WI38 (cell line): ENCODE data around the gene TCEANC2.
"Not testable (repeated sequence)": the region's sequence is repeated elsewhere in the genome, so short reads cannot be mapped to it uniquely, and the experiment has no call there.

Experiments
- H3K4me3 ChIP-seq: 2 replicates; pipeline ENCODE4 v1.5.1; 2011; ENCODE audit warnings: low read depth, mild to moderate bottlenecking, control low read depth, low read length
- TF ChIP-seq, protein P1 (sequence below): IDR thresholded peaks from 2 replicates; pipeline ENCODE4 v1.5.1; 2012; ENCODE audit warnings: low read depth, mild to moderate bottlenecking, control low read depth, low read length

TCEANC2 gene

DNA sequence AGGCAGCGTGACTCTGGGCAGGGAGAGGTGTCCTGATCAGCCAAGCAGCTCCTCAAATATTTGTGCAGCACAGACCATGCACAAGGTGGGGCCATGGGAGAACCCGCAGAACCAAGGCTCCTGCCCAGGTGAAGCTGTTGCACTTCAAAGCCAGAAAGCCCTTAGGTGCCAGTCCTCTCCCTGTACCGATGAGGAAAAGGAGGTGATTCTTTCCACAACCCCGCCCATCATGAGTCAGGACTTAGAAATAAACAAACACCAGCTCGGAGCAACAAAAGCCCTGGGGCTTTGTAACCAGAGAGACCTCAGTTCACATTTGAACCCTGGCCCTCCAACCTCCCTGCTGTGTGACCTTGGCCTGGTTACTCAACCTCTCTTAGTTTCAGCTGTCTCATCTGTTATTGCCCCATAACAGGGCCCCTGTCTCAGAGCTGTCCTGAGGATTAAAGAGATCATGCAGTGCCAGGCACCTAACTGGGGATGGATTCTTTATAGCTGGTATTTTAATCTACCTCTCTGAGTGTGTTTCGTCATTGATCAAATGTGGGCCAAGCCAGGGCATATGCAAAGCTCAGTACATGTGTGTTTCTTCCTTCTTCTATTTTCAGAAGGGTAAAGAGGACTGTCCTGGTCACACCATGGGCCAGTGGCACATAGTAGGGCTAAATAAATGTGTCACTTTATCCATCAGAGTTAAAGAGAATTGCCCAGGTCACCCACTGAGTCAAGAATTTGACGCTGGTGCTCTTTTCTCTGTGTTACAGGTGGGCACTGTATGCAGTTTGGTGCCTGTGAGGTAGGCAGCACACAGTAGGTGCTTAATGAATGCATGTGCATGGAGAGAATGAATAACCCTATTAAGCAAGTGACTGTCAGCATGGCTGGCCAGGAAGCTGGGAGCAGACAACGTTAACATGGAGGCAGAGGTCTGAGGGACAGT, 36.8 kb upstream of the TCEANC2 start:
- TF ChIP-seq, protein P1, sequence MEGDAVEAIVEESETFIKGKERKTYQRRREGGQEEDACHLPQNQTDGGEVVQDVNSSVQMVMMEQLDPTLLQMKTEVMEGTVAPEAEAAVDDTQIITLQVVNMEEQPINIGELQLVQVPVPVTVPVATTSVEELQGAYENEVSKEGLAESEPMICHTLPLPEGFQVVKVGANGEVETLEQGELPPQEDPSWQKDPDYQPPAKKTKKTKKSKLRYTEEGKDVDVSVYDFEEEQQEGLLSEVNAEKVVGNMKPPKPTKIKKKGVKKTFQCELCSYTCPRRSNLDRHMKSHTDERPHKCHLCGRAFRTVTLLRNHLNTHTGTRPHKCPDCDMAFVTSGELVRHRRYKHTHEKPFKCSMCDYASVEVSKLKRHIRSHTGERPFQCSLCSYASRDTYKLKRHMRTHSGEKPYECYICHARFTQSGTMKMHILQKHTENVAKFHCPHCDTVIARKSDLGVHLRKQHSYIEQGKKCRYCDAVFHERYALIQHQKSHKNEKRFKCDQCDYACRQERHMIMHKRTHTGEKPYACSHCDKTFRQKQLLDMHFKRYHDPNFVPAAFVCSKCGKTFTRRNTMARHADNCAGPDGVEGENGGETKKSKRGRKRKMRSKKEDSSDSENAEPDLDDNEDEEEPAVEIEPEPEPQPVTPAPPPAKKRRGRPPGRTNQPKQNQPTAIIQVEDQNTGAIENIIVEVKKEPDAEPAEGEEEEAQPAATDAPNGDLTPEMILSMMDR: no peak
- no peak overlapping the region for H3K4me3 ChIP-seq

DNA sequence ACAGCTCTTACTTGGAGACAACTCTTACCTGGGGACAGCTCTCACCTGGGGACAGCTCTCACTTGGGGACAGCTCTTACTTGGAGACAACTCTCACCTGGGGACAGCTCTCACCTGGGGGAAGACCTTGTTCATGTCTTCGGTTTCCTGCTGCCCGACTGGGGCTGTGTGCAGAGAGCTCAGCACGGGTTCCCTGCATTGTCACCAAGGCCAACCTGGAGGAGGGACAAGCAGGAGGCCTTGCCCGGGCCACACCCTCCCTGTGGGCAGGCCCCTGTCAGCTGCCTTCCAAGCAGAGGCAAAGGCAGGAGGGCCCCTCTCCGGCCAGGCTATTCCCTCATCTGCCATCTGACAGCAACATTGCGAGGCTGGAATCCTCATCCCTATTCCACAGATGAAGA, 35.4 kb upstream of the TCEANC2 start, which contains the start of gene LDLRAD1:
Gene LDLRAD1 (minus strand): TSS at position 208 of the 400 bp plus-strand sequence. CDS start 74 bp downstream, at position 134.
- TF ChIP-seq, protein P1: no peak
- H3K4me3 ChIP-seq: no peak within 1 kb of the TSS

DNA sequence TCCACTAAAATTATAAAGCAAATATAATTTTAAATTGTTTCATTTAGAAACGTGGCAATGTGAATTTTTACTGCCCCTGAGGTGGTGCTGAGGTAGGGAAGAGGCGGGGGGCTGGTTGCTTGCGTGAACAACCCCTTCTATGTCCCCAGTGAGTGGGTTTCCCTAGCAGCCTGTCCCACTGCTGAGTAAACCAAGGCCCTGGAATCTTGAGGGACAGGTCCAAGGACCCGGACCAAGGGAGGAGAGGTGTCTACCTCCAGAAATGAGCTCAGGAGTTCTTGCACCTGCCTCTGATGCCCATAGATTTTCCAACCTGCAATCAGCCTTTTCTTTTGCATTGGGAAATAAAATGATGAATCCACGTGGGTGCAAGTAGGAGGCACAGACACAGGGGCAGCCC, 34.8 kb upstream of the TCEANC2 start:
- no peak overlapping the region for H3K4me3 ChIP-seq
- TF ChIP-seq, protein P1: no peak

DNA sequence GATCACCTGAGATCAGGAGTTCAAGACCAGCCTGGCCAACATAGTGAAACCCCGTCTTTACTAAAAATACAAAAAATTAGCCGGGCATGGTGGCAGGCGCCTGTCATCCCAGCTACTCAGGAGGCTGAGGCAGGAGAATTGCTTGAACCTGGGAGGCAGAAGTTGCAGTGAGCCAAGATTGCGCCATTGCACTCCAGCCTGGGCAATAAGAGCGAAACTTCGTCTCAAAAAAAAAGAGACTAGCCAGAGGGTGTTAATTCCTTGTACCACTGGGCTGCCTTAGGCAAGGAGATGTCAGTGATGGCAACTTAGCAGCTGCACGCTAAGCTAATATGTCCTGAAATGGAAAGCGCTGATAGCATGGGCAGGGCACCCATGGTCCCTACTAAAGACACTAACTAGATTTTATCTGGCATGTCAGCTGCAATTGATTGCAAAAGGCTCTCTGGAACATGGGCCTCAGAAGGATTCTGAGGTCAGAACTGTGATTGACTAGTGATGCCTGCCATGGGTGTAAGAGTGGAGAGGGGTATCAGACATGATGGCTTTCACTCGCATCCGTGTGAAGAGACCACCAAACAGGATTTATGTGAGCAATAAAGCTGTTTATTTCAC, 33.7 kb upstream of the TCEANC2 start:
- not testable (repeated sequence) for H3K4me3 ChIP-seq

DNA sequence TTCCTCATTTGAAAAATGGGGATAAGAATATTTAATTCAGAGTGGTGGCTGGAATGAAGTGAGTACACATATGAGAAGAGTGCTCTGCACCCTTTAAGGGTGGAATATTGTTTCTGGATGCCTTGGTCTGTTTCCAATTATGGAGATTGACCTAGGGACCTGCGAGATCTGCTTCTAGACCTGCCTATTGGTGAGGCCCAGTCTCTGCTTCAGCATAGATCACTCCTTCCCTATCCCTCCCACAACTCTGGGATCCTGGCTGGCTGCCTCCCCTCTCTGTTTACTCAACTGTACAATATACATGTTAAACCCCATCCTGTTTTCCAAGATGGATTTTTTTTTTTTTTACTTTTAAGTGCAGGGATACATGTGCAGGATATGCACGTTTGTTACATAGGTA, 29.1 kb upstream of the TCEANC2 start:
- no peak overlapping the region for H3K4me3 ChIP-seq
- TF ChIP-seq, protein P1: no peak

DNA sequence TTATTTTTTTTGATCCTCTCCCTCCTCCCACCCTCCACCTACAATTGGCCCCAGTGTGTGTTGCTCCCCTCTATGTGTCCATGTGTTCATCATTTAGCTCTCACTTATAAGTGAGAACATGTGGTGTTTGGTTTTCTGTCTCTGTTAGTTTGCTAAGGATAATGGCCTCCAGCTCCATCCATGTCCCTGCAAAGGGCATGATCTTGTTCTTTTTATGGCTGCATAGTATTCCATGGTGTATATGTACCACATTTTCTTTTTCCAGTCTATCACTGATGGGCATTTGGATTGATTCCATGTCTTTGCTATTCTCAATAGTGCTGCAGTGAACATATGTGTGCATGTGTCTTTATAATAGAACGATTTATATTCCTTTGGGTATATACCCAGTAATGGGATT, 28.6 kb upstream of the TCEANC2 start:
- H3K4me3 ChIP-seq: not testable (repeated sequence)

DNA sequence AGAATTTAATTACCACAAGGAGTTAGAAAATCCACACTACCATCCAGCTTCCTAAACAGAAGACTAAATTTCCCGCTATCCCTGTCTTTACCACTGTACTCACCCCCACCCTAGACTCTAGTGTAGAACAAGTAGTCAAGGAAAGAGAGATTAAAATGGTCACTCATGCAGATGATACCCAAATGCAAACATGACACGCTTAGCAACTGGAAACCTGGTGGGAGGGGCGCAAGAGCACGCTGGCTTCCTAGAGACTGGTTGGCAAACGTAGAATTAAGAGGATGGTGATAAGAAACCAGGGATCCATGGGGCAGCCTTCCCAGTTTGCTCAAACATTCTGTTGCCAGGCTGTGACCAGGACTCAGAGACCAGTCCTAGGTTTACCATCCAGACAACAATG, 25.6 kb upstream of the TCEANC2 start:
- H3K4me3 ChIP-seq: no peak overlapping the region
- TF ChIP-seq, protein P1: no peak
